Measurements from ENCODE around the gene RAD1.

The RAD1 gene

DNA sequence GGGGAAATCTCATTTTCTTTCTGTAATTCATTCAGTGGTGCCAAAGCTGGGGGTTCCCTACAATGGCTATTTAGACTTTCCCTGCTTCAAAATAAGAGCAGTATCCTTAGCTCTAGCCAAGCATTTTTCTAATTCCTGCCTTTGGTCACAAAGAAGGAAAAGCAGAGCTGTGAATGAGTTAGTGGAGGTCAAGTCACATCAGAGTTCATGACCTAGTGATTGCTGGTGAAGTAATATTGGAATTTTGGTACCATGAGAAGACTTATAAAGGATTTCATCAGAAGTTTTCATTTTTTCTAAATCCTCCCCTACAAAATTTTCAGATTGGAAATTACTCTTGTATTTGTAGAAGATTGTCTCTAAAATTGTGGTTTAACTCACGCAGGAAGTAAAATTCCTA, 42.0 kb upstream of the RAD1 start:
- Histone ChIP-seq H3K4me3 (ENCODE audit: low read length, poor library complexity, severe bottlenecking) (no peak overlapping the region), H4K20me1 (ENCODE audit: insufficient read depth, low read length, poor library complexity, severe bottlenecking) (no peaks in the 10 kb centered on the region), H2AFZ (ENCODE audit: low read length) (no peak overlapping the region), H3F3A (ENCODE audit: low read depth) (no peaks in the 10 kb centered on the region), H3K79me2 (ENCODE audit: insufficient read depth, low read length) (no peaks in the 10 kb centered on the region), H3K4me2 (ENCODE audit: low read depth, low read length, poor library complexity, severe bottlenecking) (no peak overlapping the region), H3K9me2 (replicated peaks; ENCODE audit: low read depth, low read length) (no peaks in the 10 kb centered on the region), H3K36me3 (ENCODE audit: insufficient read depth, low read length) (peaks cover 20% of the 10 kb centered on the region; the same call in 1 of the 2 replicates), H3K9me3 (ENCODE audit: insufficient read depth, low read depth, low read length) (no peaks in the 10 kb centered on the region), H3K27me3 (ENCODE audit: insufficient read depth, low read length, poor library complexity, severe bottlenecking) (no peaks in the 10 kb centered on the region), H3K4me1 (ENCODE audit: insufficient read depth, low read length, poor library complexity, severe bottlenecking) (no peaks in the 10 kb centered on the region), H3K9ac (ENCODE audit: low read depth, low read length, poor library complexity, severe bottlenecking) (no peak overlapping the region)
- TF ChIP-seq, protein P1, sequence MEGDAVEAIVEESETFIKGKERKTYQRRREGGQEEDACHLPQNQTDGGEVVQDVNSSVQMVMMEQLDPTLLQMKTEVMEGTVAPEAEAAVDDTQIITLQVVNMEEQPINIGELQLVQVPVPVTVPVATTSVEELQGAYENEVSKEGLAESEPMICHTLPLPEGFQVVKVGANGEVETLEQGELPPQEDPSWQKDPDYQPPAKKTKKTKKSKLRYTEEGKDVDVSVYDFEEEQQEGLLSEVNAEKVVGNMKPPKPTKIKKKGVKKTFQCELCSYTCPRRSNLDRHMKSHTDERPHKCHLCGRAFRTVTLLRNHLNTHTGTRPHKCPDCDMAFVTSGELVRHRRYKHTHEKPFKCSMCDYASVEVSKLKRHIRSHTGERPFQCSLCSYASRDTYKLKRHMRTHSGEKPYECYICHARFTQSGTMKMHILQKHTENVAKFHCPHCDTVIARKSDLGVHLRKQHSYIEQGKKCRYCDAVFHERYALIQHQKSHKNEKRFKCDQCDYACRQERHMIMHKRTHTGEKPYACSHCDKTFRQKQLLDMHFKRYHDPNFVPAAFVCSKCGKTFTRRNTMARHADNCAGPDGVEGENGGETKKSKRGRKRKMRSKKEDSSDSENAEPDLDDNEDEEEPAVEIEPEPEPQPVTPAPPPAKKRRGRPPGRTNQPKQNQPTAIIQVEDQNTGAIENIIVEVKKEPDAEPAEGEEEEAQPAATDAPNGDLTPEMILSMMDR (conservative IDR thresholded peaks at IDR 0.05; ENCODE audit: low read length) = no peak
- no peak for TF ChIP-seq EZH2phosphoT487 (IDR thresholded peaks at IDR 0.05; ENCODE audit: borderline replicate concordance)

DNA sequence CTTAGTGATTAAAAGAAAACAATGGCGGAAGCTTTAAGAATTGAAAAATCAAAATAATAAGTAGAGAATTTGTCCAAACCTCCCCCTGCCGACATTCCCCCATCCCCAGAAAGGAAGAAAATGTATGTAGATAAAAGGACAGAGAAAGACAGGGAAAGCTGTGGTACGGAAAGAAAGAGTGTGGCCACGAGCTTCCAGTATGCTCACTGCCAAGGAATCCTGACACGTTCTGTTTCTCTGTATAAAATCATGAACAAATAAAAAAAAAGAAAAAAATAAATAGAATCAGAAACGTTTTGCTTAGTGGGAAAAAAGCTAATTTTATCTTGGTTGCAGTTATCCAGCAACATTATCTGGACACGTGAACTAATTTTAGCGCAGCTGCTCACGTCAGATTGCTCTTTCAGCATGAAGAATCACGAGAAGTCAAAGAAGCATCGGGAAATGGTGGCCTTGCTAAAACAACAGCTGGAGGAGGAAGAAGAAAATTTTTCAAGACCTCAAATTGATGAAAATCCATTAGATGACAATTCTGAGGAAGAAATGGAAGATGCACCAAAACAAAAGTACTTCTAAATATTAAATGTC, 29.2 kb upstream of the RAD1 start:
- H3K4me3 ChIP-seq (ENCODE audit: low read length, poor library complexity, severe bottlenecking) = no peak overlapping the region
- no peaks in the 10 kb centered on the region for H3K4me1 ChIP-seq (ENCODE audit: insufficient read depth, low read length, poor library complexity, severe bottlenecking)
- no peak overlapping the region for H3K9ac ChIP-seq (ENCODE audit: low read depth, low read length, poor library complexity, severe bottlenecking)
- TF ChIP-seq EZH2phosphoT487 (IDR thresholded peaks at IDR 0.05; ENCODE audit: borderline replicate concordance) = no peak
- TF ChIP-seq, protein P1 (conservative IDR thresholded peaks at IDR 0.05; ENCODE audit: low read length) = no peak
- H2AFZ ChIP-seq (ENCODE audit: low read length) = no peak overlapping the region
- H4K20me1 ChIP-seq (ENCODE audit: insufficient read depth, low read length, poor library complexity, severe bottlenecking) = no peaks in the 10 kb centered on the region
- H3K4me2 ChIP-seq (ENCODE audit: low read depth, low read length, poor library complexity, severe bottlenecking) = no peak overlapping the region
- H3K79me2 ChIP-seq (ENCODE audit: insufficient read depth, low read length) = no peaks in the 10 kb centered on the region
- H3K27me3 ChIP-seq (ENCODE audit: insufficient read depth, low read length, poor library complexity, severe bottlenecking) = no peaks in the 10 kb centered on the region
- no peaks in the 10 kb centered on the region for H3K9me2 ChIP-seq (replicated peaks; ENCODE audit: low read depth, low read length)
- no peaks in the 10 kb centered on the region for H3F3A ChIP-seq (ENCODE audit: low read depth)
- no peaks in the 10 kb centered on the region for H3K9me3 ChIP-seq (ENCODE audit: insufficient read depth, low read depth, low read length)
- H3K36me3 ChIP-seq (ENCODE audit: insufficient read depth, low read length) = peaks cover 78% of the 10 kb centered on the region; the same call in 1 of the 2 replicates

DNA sequence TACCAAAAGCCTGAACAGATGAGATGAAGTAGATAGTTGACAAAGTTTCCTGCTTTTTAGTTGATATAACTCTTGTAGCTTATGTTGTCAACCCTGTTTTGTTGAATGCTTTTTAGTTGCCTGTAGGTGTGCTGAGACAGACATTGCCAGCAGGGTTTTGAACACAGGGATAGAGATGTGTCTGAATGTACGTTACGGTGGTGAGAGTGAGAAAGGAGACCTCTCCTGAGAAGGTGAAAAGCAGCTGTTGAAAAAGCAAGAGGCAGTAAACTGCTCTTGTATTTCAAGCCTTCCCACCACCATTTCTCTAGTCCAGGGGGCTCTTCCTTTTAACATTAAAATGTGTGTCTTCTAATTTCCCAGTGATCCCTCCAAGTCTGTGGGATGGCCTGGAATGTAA, 28.7 kb upstream of the RAD1 start:
- Histone ChIP-seq H3K4me3 (ENCODE audit: low read length, poor library complexity, severe bottlenecking) (no peak overlapping the region), H3K4me1 (ENCODE audit: insufficient read depth, low read length, poor library complexity, severe bottlenecking) (no peaks in the 10 kb centered on the region), H3K9me3 (ENCODE audit: insufficient read depth, low read depth, low read length) (no peaks in the 10 kb centered on the region), H3K9ac (ENCODE audit: low read depth, low read length, poor library complexity, severe bottlenecking) (no peak overlapping the region), H3K79me2 (ENCODE audit: insufficient read depth, low read length) (no peaks in the 10 kb centered on the region), H3K36me3 (ENCODE audit: insufficient read depth, low read length) (peaks cover 76% of the 10 kb centered on the region; the same call in 1 of the 2 replicates), H3K9me2 (replicated peaks; ENCODE audit: low read depth, low read length) (no peaks in the 10 kb centered on the region), H3K27me3 (ENCODE audit: insufficient read depth, low read length, poor library complexity, severe bottlenecking) (no peaks in the 10 kb centered on the region), H2AFZ (ENCODE audit: low read length) (no peak overlapping the region), H4K20me1 (ENCODE audit: insufficient read depth, low read length, poor library complexity, severe bottlenecking) (no peaks in the 10 kb centered on the region), H3F3A (ENCODE audit: low read depth) (no peaks in the 10 kb centered on the region), H3K4me2 (ENCODE audit: low read depth, low read length, poor library complexity, severe bottlenecking) (no peak overlapping the region)
- TF ChIP-seq EZH2phosphoT487 (IDR thresholded peaks at IDR 0.05; ENCODE audit: borderline replicate concordance) = no peak
- TF ChIP-seq, protein P1 (conservative IDR thresholded peaks at IDR 0.05; ENCODE audit: low read length) = no peak
